GM23338 (cell line): Measurements from ENCODE around the gene KCTD1.

Experiments used
- CREB1 ChIP-seq: fragments of 250-450 bp; sonication (Bioruptor Pico); IDR thresholded peaks from 2 replicates; pipeline ENCODE4 v1.5.0; 2020; ENCODE audit warnings: low read depth, mild to moderate bottlenecking, moderate library complexity
- CTCF ChIP-seq, 2 experiments: fragments of 200-600 bp in 1 of 2; sonication (generic) in 1 of 2; conservative IDR thresholded peaks; 2 replicates each; pipeline versions ENCODE4 v1.5.1 to v1.6.1; 2016 to 2017; ENCODE audit warnings: antibody characterized with exemption in 2 of 2, low read depth in 2 of 2, mild to moderate bottlenecking in 2 of 2, moderate library complexity in 1 of 2
- EZH2phosphoT487 ChIP-seq: fragments of 200-600 bp; sonication (generic); IDR thresholded peaks from one replicate; pipeline ENCODE4 v1.8.1; 2018; ENCODE audit warnings: antibody characterized with exemption; ENCODE audit not compliant: unreplicated experiment
- JUNB ChIP-seq: IDR thresholded peaks from one replicate; pipeline ENCODE4 v1.6.1; 2016; ENCODE audit warnings: antibody characterized with exemption; ENCODE audit not compliant: unreplicated experiment
- NANOG ChIP-seq: IDR thresholded peaks from 2 replicates; pipeline ENCODE4 v1.6.1; 2016; ENCODE audit warnings: antibody characterized with exemption, borderline replicate concordance
- POLR2AphosphoS5 ChIP-seq: IDR thresholded peaks from 2 replicates; pipeline ENCODE4 v1.6.1; 2016; ENCODE audit warnings: antibody characterized with exemption, low read depth
- REST ChIP-seq: IDR thresholded peaks from one replicate; pipeline ENCODE4 v1.6.1; 2018; ENCODE audit warnings: antibody characterized with exemption; ENCODE audit not compliant: unreplicated experiment
- ZNF114 ChIP-seq: fragments of 250-450 bp; sonication (Bioruptor Pico); IDR thresholded peaks from 2 replicates; pipeline ENCODE4 v1.5.0; 2020; ENCODE audit warnings: mild to moderate bottlenecking, moderate library complexity
- ZNF331 ChIP-seq: fragments of 250-450 bp; sonication (Bioruptor Pico); IDR thresholded peaks from 2 replicates; pipeline ENCODE4 v1.5.0; 2020; ENCODE audit warnings: low read depth, mild to moderate bottlenecking, moderate library complexity
- TF ChIP-seq, protein P1 (sequence below): IDR thresholded peaks from 2 replicates; pipeline ENCODE4 v1.6.1; 2016; ENCODE audit warnings: antibody characterized with exemption

GRCh38 chr18:26511339-26512071 is 36.8 kb downstream of the KCTD1 start:
- TF ChIP-seq CTCF (conservative IDR thresholded peaks at IDR 0.05; ENCODE audit: low read depth in 2 of 2): no peak
- TF ChIP-seq POLR2AphosphoS5: no peak
- TF ChIP-seq REST: no peak
- no peak for TF ChIP-seq EZH2phosphoT487
- TF ChIP-seq NANOG: no peak
- TF ChIP-seq ZNF331 (CRISPR knock-in tag): no peak
- no peak for TF ChIP-seq ZNF114 (CRISPR knock-in tag)
- no peak for TF ChIP-seq CREB1
- TF ChIP-seq, protein P1, sequence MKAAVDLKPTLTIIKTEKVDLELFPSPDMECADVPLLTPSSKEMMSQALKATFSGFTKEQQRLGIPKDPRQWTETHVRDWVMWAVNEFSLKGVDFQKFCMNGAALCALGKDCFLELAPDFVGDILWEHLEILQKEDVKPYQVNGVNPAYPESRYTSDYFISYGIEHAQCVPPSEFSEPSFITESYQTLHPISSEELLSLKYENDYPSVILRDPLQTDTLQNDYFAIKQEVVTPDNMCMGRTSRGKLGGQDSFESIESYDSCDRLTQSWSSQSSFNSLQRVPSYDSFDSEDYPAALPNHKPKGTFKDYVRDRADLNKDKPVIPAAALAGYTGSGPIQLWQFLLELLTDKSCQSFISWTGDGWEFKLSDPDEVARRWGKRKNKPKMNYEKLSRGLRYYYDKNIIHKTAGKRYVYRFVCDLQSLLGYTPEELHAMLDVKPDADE: no peak
- no peak for TF ChIP-seq JUNB
